HepG2 (cell line): ENCODE measurements around the gene ACOT9. TPM values are rescaled to one million over a fixed set of nuclear protein-coding genes. Genes with fewer than 3 reads are reported as not detected.

Source experiments
- ARNT2 ChIP-seq: sonication (generic); formaldehyde crosslinking; IDR thresholded peaks from 2 replicates; pipeline ENCODE4 v1.8.0; 2022; ENCODE audit warnings: mild to moderate bottlenecking, low read depth, missing genetic modification reagents, moderate library complexity
- BCL6 ChIP-seq: IDR thresholded peaks from 2 replicates; pipeline ENCODE4 v1.6.1; 2016; ENCODE audit warnings: missing genetic modification reagents, missing compliant biosample characterization
- BORCS8-MEF2B ChIP-seq: sonication (generic); formaldehyde crosslinking; IDR thresholded peaks from 2 replicates; pipeline ENCODE4 v1.8.0; 2022; ENCODE audit warnings: mild to moderate bottlenecking, missing genetic modification reagents
- CREM ChIP-seq, 2 experiments: sonication (generic) in 1 of 2; formaldehyde crosslinking in 1 of 2; IDR thresholded peaks; 2 replicates each; pipeline versions ENCODE4 v1.4.0 to v1.6.1; 2016 to 2020; ENCODE audit warnings: antibody characterized with exemption in 1 of 2, mild to moderate bottlenecking in 1 of 2, missing genetic modification reagents in 1 of 2
- DMAP1 ChIP-seq: IDR thresholded peaks from 2 replicates; pipeline ENCODE4 v1.6.1; 2016
- HOXD1 ChIP-seq: sonication (generic); formaldehyde crosslinking; IDR thresholded peaks from 2 replicates; pipeline ENCODE4 v1.5.0; 2020; ENCODE audit warnings: missing genetic modification reagents
- IKZF1 ChIP-seq: fragments of 450-650 bp; IDR thresholded peaks from 2 replicates; pipeline ENCODE4 v1.7.1; 2016
- KDM6A ChIP-seq: IDR thresholded peaks from 2 replicates; pipeline ENCODE4 v1.6.1; 2016; ENCODE audit warnings: low read depth
- NFYC ChIP-seq: IDR thresholded peaks from 2 replicates; pipeline ENCODE4 v1.6.1; 2016; ENCODE audit warnings: missing genetic modification reagents, missing compliant biosample characterization
- PRMT3 ChIP-seq: sonication (generic); formaldehyde crosslinking; IDR thresholded peaks from 2 replicates; pipeline ENCODE4 v1.8.1; 2022; ENCODE audit warnings: low read depth, mild to moderate bottlenecking, moderate library complexity, missing genetic modification reagents, borderline replicate concordance
- RELA ChIP-seq: sonication (generic); formaldehyde crosslinking; IDR thresholded peaks from 2 replicates; pipeline ENCODE4 v1.4.0; 2020; ENCODE audit warnings: missing genetic modification reagents
- RFXAP ChIP-seq: sonication (generic); formaldehyde crosslinking; IDR thresholded peaks from 2 replicates; pipeline ENCODE4 v1.4.0; 2020; ENCODE audit warnings: missing genetic modification reagents, borderline replicate concordance
- SALL1 ChIP-seq: sonication (generic); formaldehyde crosslinking; IDR thresholded peaks from 2 replicates; pipeline ENCODE4 v1.8.0; 2022; ENCODE audit warnings: mild to moderate bottlenecking, missing genetic modification reagents
- TBP ChIP-seq: sonication (generic); formaldehyde crosslinking; IDR thresholded peaks from 2 replicates; pipeline ENCODE4 v1.5.0; 2020; ENCODE audit warnings: missing genetic modification reagents
- ZC3H13 ChIP-seq: sonication (generic); formaldehyde crosslinking; IDR thresholded peaks from 2 replicates; pipeline ENCODE4 v1.8.1; 2023; ENCODE audit warnings: mild to moderate bottlenecking, missing genetic modification reagents, moderate library complexity
- ZNF225 ChIP-seq: sonication (generic); formaldehyde crosslinking; IDR thresholded peaks from 2 replicates; pipeline ENCODE4 v1.4.0; 2020; ENCODE audit warnings: mild to moderate bottlenecking, missing genetic modification reagents
- ZNF329 ChIP-seq: sonication (generic); formaldehyde crosslinking; IDR thresholded peaks from 2 replicates; pipeline ENCODE4 v1.9.0; 2021; ENCODE audit warnings: low read depth, mild to moderate bottlenecking, missing genetic modification reagents
- ZNF33B ChIP-seq: sonication (generic); formaldehyde crosslinking; IDR thresholded peaks from 2 replicates; pipeline ENCODE4 v1.5.1; 2020; ENCODE audit warnings: mild to moderate bottlenecking, missing genetic modification reagents
- ZNF354B ChIP-seq: sonication (generic); formaldehyde crosslinking; IDR thresholded peaks from 2 replicates; pipeline ENCODE4 v1.8.0; 2022; ENCODE audit warnings: mild to moderate bottlenecking, missing genetic modification reagents
- ZNF367 ChIP-seq: sonication (generic); formaldehyde crosslinking; IDR thresholded peaks from 2 replicates; pipeline ENCODE4 v1.4.0; 2020; ENCODE audit warnings: missing genetic modification reagents, borderline replicate concordance
- ZNF564 ChIP-seq: sonication (generic); formaldehyde crosslinking; IDR thresholded peaks from 2 replicates; pipeline ENCODE4 v1.8.1; 2023; ENCODE audit warnings: mild to moderate bottlenecking, missing genetic modification reagents
- ZNF567 ChIP-seq: sonication (generic); formaldehyde crosslinking; IDR thresholded peaks from 2 replicates; pipeline ENCODE4 v1.8.1; 2023; ENCODE audit warnings: mild to moderate bottlenecking, missing genetic modification reagents, borderline replicate concordance
- ZNF572 ChIP-seq: sonication (generic); formaldehyde crosslinking; IDR thresholded peaks from 2 replicates; pipeline ENCODE4 v1.5.1; 2020; ENCODE audit warnings: mild to moderate bottlenecking, missing genetic modification reagents
- ZNF766 ChIP-seq: sonication (generic); formaldehyde crosslinking; IDR thresholded peaks from 2 replicates; pipeline ENCODE4 v1.5.0; 2020; ENCODE audit warnings: missing genetic modification reagents, borderline replicate concordance
- polyA plus RNA-seq, 8 experiments: library from polyadenylated mRNA; depleted of rRNA in 3 of 8; stranded (reverse) in 7 of 8; unstranded in 1 of 8; fragments of >200 nt; fragmentation: Illumina TruSeq in 4 of 8; extraction: Trizol in 4 of 8; gene quantifications; 2 replicates each; pipeline versions ENCODE4 v1.2.1 to v1.2.3, GENCODE V29; 2011 to 2016; ENCODE audit warnings: low read depth in 4 of 8, missing spikeins in 1 of 8, mixed read lengths in 1 of 8; ENCODE audit not compliant: insufficient read depth in 1 of 8
- total RNA-seq, 5 experiments: library from RNA; depleted of rRNA; stranded (reverse); fragments of >200 nt; fragmentation: Illumina TruSeq; extraction: Trizol; gene quantifications; 2 replicates each; pipeline ENCODE4 v1.2.3, GENCODE V29; 2016; ENCODE audit warnings: low read depth in 1 of 5
- TF ChIP-seq, protein P1 (sequence below): sonication (generic); formaldehyde crosslinking; IDR thresholded peaks from 2 replicates; pipeline ENCODE4 v1.4.0; 2020; ENCODE audit warnings: missing genetic modification reagents, borderline replicate concordance
- TF ChIP-seq, protein P2 (sequence below): sonication (generic); formaldehyde crosslinking; IDR thresholded peaks from 2 replicates; pipeline ENCODE4 v1.5.1; 2020; ENCODE audit warnings: mild to moderate bottlenecking, moderate library complexity, missing genetic modification reagents

Gene ACOT9
- total and polyA plus RNA-seq, 2 of the 13 experiments (the other 11 are each of a cell fraction or from before 2014, with no cell fraction given), result 33.3 to 36.9 TPM

DNA sequence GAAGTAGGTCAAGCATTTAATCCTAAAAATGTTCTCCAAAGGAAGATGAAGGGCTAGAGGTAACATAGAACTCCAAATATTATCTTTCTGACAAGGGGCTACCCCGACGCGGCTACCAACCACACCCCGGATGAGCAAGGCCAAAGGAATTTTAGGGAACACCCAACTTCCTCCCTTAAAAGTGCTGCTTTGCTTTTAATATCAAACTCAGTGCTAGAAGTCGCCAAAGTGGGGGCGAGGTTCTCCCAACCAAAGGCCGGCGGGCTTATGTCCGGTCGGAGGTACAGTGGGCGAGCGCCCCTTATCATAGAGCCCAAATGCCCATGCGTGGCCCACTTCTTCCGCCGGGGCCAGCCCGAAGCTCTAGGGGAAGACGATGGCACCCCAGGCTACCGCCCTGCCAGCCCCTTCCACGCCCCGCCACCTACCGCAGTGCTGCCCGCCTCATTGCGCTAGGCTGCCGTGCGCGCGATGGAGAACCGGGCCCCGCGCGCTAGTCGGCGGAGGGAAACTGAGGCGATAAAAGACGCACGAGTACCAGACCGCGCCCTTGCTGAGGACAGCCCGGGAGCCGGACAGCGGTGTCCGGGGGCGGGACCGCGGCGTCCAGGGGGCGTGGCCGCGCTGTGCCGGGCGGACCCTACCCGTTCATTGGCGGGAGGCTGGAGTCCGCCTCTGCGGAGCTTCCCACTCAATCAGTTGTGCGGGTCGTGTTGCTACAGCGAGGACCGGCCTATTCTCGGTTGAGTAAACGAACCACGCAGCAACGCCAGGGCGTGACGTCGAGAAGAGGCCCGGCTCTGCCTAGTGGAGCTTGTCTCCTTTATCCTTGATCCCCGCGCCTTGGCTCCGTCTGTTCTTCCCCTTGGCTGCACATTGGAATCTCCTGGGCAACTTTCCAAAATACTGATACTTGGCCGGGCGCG lies at the start of gene ACOT9 (continued):
- no peak for TF ChIP-seq IKZF1
- TF ChIP-seq KDM6A (CRISPR knock-in tag), result no peak
- TF ChIP-seq BORCS8-MEF2B, result no peak
- TF ChIP-seq SALL1 (CRISPR knock-in tag), result 0 out of 2 replicates have a peak, but pooled peaks have one; percentile 18
- TF ChIP-seq CREM (IDR thresholded peaks at IDR 0.05), result peak; percentile 34; the same call in 1 of the 2 replicates
- TF ChIP-seq CREM (CRISPR knock-in tag; IDR thresholded peaks at IDR 0.05), result no peak
- 0 out of 2 replicates have a peak, but pooled peaks have one; percentile 11 for TF ChIP-seq HOXD1 (CRISPR knock-in tag)
- 0 out of 2 replicates have a peak, but pooled peaks have one; percentile 43 for TF ChIP-seq DMAP1 (CRISPR knock-in tag)
- no peak for TF ChIP-seq ZNF367
- no peak for TF ChIP-seq ZNF564 (CRISPR knock-in tag)
- TF ChIP-seq, protein P1, sequence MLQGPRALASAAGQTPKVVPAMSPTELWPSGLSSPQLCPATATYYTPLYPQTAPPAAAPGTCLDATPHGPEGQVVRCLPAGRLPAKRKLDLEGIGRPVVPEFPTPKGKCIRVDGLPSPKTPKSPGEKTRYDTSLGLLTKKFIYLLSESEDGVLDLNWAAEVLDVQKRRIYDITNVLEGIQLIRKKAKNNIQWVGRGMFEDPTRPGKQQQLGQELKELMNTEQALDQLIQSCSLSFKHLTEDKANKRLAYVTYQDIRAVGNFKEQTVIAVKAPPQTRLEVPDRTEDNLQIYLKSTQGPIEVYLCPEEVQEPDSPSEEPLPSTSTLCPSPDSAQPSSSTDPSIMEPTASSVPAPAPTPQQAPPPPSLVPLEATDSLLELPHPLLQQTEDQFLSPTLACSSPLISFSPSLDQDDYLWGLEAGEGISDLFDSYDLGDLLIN, result no peak
- TF ChIP-seq ZNF329 (CRISPR knock-in tag), result no peak
- 0 out of 2 replicates have a peak, but pooled peaks have one; percentile 58 for TF ChIP-seq RFXAP (CRISPR knock-in tag)
- no peak for TF ChIP-seq ZNF766 (CRISPR knock-in tag)
- TF ChIP-seq ZNF567 (CRISPR knock-in tag), result no peak
- TF ChIP-seq TBP (CRISPR knock-in tag), result no peak
- no peak for TF ChIP-seq RELA
- TF ChIP-seq PRMT3 (CRISPR knock-in tag), result no peak
- TF ChIP-seq ZC3H13 (CRISPR knock-in tag), result 0 out of 2 replicates have a peak, but pooled peaks have one; percentile 57
- TF ChIP-seq ZNF33B (CRISPR knock-in tag), result no peak
- TF ChIP-seq ZNF225 (CRISPR knock-in tag), result no peak
- 0 out of 2 replicates have a peak, but pooled peaks have one; percentile 22 for TF ChIP-seq BCL6
- TF ChIP-seq ZNF572 (CRISPR knock-in tag), result no peak
- TF ChIP-seq NFYC, result peak; percentile 53; the same call in 1 of the 2 replicates
- TF ChIP-seq ARNT2 (CRISPR knock-in tag), result 0 out of 2 replicates have a peak, but pooled peaks have one; percentile 22
- TF ChIP-seq, protein P2, sequence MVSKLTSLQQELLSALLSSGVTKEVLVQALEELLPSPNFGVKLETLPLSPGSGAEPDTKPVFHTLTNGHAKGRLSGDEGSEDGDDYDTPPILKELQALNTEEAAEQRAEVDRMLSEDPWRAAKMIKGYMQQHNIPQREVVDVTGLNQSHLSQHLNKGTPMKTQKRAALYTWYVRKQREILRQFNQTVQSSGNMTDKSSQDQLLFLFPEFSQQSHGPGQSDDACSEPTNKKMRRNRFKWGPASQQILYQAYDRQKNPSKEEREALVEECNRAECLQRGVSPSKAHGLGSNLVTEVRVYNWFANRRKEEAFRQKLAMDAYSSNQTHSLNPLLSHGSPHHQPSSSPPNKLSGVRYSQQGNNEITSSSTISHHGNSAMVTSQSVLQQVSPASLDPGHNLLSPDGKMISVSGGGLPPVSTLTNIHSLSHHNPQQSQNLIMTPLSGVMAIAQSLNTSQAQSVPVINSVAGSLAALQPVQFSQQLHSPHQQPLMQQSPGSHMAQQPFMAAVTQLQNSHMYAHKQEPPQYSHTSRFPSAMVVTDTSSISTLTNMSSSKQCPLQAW (CRISPR knock-in tag), result no peak
- no peak for TF ChIP-seq ZNF354B (CRISPR knock-in tag)
